GM19351 (cell line): ENCODE data around the gene KDM4F.

ENCODE experiments used
- ATAC-seq: cut with Tn5 transposase; IDR thresholded peaks from one replicate; pipeline ENCODE4 v1.9.1; 2021; ENCODE audit warnings: mild to moderate bottlenecking, moderate library complexity; ENCODE audit not compliant: unreplicated experiment

The KDM4F gene

DNA sequence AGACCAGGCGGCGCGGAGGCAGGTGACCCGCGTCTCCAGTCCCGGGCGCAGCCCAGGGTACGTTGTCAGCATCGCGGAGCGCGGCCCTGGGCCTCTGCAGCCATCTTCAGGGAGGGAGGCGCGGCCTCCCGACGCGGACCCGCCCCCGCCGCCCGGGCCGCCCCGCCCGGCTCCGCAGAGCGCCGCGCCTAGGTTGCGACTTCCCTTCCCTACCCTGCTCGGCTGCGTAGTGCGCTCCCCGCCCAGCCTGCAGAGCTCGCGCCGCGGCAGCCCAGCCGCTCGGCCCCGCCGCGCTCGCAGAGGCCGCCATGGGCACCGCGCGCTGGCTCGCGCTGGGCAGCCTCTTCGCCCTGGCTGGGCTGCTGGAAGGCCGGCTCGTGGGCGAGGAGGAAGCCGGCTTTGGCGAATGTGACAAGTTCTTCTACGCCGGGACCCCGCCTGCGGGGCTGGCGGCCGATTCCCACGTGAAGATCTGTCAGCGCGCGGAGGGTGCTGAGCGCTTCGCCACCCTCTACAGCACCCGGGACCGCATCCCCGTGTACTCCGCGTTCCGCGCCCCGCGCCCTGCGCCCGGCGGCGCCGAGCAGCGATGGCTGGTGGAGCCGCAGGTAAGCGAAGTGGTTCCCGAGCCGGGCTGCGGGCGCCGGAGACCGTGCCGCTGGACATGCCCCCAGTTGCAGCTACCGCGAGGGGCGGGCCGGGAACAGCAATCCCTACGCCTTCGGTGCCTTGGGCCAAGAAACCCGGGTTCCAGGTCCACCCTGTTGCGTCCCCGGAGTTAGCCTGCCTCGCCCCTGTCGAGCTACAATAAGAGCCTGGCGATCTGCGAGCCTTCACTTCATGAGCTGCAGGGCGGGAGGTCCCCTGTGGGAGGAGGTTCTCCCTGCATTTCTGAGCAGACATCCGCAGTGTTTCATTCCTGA is 40.7 kb downstream of the KDM4F start, which contains the start of gene ENDOD1:
ENDOD1 (plus strand) TSS at position 227 of the 923 bp plus-strand sequence; CDS start at position 309, 82 bp downstream.
- ATAC-seq = peak; percentile 86

DNA sequence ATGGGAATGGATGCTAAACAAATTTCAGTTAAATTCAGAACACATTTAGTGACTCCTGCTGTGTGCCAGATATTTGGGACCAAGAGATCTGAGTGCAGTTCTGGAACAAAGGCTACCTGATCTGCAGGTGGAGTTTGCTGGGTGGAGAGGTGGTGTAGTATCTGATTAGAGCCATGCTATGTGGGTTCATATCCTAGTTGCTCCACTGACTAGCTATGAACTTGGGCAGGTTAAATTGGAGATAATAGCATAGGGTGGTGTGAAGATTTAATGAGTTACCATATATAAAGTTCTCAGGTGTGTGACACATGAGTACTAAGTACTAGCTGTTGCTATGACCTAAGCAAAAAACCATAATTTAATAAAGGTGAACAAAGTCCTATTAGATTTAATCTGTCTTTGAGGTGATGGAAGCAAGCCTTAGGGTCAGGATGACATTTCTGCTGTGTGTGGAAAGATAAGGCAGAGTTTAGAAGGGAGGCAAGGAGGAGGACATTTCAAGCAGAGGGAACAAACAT is 42.5 kb downstream of the KDM4F start:
- ATAC-seq = no peak

DNA sequence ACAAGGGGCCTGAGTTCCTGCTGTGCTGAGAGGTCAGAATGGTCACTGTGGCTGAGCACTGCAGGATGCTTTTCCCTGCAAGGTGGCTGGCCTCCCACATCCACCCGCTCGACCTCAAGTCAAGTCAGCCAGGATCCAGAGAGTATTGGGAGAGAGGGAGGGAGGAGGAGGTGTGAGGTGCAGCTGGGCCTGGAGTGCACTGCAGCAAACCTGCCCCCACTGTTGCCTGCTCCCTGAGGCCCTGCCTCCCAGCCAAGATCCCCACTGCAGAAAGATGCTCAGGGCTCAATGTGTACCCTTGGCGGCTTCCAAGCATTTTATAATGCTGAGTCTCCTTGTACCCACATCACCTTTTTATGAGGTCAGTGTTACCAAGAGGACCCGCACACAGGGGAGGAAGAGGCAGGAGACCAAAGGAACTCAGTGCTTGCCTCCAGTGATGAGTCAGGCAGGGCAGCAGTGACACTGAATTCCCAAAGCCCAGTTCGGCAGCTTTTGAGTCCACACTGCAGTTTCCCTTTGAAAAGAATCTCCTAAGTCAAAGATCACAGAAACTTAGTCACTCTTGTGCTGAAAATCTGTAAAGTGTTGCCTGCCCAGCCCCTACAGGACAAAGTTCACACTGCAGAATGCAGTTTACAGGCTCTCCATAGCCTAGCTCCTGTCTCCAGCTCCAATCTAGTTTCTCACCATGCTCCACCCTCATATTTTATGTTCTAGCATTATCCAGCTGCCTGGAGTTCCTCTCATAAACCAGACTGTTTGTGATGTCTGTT is 43.5 kb downstream of the KDM4F start:
- peak; percentile 14 for ATAC-seq

DNA sequence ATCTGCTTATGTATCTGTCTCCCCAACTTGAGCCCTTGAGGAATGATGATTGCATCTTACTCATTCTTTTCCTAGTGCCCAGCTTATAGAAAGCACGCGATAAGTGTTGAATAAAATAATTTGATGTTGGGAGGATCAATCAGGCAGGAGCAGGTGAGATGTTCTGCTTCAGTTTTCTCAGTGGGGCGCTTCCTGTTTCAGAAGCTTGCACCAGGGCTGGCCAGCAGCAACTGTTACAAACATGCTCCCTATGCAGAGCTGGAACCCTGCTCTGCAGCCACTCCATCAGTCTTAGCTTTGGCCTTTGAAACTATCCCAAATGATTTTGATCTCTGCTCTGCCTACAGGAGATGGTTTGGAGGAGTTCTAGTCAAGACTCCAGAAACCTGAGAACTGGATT is 44.3 kb downstream of the KDM4F start:
- ATAC-seq = no peak

DNA sequence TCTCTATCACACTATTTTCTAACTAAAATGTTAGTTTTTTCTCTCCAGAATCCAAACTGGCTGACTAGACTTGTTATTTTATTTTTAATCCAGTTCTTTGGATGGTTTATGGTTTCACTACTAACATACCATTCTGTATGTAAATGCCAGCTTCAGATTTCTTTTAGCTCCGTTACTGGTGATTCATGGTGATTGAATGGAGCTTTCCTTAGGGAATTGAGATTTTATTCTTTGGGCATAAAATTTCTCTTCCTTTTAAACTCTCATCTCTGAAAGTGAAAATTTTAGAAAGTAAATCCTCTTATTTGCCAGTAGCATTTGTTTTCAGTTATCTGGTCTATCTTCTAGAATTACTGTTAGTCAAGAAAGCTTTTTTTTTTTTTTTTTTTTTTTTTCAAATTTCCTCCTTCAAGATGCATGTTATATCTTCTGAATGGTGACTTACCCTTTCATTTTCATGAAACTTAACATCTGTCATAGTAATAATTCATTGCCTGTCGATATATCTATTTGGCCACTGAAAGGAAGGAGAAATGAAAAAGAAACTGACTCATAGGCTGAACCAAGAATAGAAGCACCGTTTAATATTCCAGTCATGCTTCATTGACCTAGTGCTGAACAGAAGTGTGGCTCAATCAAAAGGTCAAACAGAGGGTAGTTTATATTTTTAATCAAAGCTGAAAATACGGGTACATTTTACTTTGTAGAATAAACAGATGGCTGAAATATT is 46.8 kb downstream of the KDM4F start:
- peak; percentile 82 for ATAC-seq

DNA sequence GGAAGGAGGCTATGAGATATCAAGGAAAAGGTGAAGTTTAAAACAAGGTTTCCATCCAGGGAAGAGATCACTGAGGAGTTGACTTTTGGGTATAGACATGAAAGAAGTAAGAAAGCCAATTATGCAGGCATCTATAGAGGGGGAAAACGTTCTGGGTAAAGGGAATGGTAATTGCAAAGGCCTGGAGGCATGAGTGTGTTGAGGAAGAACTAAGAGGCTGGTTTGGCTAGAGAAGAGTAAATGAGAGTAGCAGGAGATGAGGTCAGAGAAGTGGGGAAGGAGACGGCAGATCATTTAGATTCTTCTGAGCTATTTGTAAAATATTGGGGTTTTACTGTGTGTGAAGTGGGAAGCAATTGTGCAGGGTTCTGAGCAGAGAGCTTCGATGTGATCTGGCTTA is 48.0 kb downstream of the KDM4F start:
- no peak for ATAC-seq

DNA sequence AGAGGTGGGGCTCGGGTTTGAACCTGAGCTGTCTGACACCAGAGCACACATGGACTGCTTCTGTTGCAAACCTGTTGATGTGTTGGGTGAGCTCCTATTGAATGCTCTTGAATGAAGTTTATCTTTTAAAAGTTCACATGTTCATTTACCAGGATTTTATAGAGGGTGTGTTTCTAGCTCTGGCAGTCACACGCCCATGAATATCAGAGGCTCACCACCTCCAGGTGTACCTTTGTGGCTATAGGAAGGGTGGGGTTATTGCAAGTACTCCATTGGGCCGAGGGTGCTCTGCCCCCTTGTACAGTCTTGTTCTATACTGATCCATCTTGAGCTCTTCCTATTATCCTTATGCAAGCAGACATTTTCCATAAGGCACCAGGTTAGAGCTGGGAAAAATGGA is 49.6 kb downstream of the KDM4F start:
- no peak for ATAC-seq

DNA sequence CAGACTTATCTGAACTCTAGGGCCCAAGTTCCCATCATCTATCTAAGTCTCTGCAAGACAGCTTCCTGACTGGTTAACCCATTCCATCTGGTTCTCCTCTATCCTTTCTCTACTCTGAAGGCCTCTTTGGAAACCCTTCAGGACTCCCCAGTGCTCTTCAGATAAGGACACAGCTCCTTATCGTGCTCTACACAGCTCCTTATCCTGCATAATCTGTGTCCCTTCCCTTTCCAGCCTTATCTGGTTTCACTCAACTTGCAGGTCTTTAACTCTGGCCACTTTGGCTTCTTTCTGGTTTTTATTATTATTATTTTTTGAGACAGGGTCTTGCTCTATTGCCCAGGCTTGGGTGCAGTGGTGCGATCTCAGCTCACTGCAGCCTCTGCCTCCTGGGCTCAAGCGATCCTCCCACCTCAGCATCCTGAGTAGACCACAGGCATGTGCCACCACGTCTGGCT is 51.0 kb downstream of the KDM4F start:
- ATAC-seq = no peak
